ENCODE data around the gene NLRC3. TPM values are rescaled to one million over a fixed set of nuclear protein-coding genes. Genes with fewer than 3 reads are reported as not detected.

The NLRC3 gene
- total RNA-seq, 1 experiment from 2014 or later, result 0.15 TPM

GRCh38 chr16:3594316-3595109 is 17.3 kb upstream of the NLRC3 start:
- H4K20me1 ChIP-seq (ENCODE audit: insufficient read depth), result no peaks in the 10 kb centered on the region
- H3K4me2 ChIP-seq (ENCODE audit: low read length), result no peak overlapping the region
- no TSS peak for BruUV-seq (replicated peaks)
- H3K79me2 ChIP-seq (ENCODE audit: insufficient read depth, low read length), result no peaks in the 10 kb centered on the region
- no peak for DNase-seq (ENCODE audit: low read depth, low spot score)
- no peaks in the 10 kb centered on the region for H3K27me3 ChIP-seq (ENCODE audit: insufficient read depth, low read length)
- H3K27ac ChIP-seq (ENCODE audit: low read depth, low read length), result no peak overlapping the region
- no peak for TF ChIP-seq ATF3 (IDR thresholded peaks at IDR 0.05)
- TF ChIP-seq POLR2AphosphoS5 (IDR thresholded peaks at IDR 0.05; ENCODE audit: low read depth, low read length), result no peak
- no peak for TF ChIP-seq SRF (IDR thresholded peaks at IDR 0.05; ENCODE audit: low read depth)
- no peak for TF ChIP-seq SP1 (IDR thresholded peaks at IDR 0.05; ENCODE audit: low read depth)
- TF ChIP-seq EGR1 (IDR thresholded peaks at IDR 0.05; ENCODE audit: low read depth), result no peak
- no peak for TF ChIP-seq CTCF (IDR thresholded peaks at IDR 0.05 in 2 of 3, conservative IDR thresholded peaks at IDR 0.05 in 1 of 3; ENCODE audit: borderline replicate concordance in 1 of 3, insufficient read depth in 1 of 3, low read depth in 2 of 3, low read length in 2 of 3)
- no peak for TF ChIP-seq EZH2phosphoT487 (IDR thresholded peaks at IDR 0.05; ENCODE audit: borderline replicate concordance)
- no peak for TF ChIP-seq ELF1 (IDR thresholded peaks at IDR 0.05; ENCODE audit: borderline replicate concordance, low read depth)
- TF ChIP-seq MAX (IDR thresholded peaks at IDR 0.05), result no peak
- no peaks in the 10 kb centered on the region for H3K4me1 ChIP-seq (ENCODE audit: control insufficient read depth in 1 of 2, insufficient read depth in 2 of 2, low read length in 2 of 2)
- no peak overlapping the region for H2AFZ ChIP-seq (ENCODE audit: low read depth, low read length, poor library complexity, severe bottlenecking)
- no peak overlapping the region for H3K9ac ChIP-seq (ENCODE audit: low read length)
- RAD21 ChIA-PET (ENCODE audit: low non-redundant PET in 1 of 2, low total read pairs in 2 of 2, uncharacterized antibody in 2 of 2, unreplicated experiment in 2 of 2), result no interaction called here
- H3K9me2 ChIP-seq (ENCODE audit: insufficient read depth), result no peaks in the 10 kb centered on the region
- CTCF ChIA-PET, result no interaction called here
- no peak for ATAC-seq
- H3K36me3 ChIP-seq (ENCODE audit: control insufficient read depth in 1 of 2, insufficient read depth in 2 of 2, low read length in 2 of 2), result peaks cover 0 to 1% of the 10 kb centered on the region in 2 experiments; a peak in 2 of 4 replicates
- no peak overlapping the region for H3K4me3 ChIP-seq (replicated peaks in 1 of 2; ENCODE audit: low read depth in 1 of 2, low read length in 2 of 2)
- no peaks in the 10 kb centered on the region for H3K9me3 ChIP-seq (ENCODE audit: control insufficient read depth in 1 of 2, insufficient read depth in 1 of 2, low read depth in 1 of 2, low read length in 2 of 2)
- POLR2A ChIA-PET, result no interaction called here
- intact Hi-C loops (cut with micrococcal nuclease), result no loop called here
